Occipital lobe (tissue), 2 donors: ENCODE data around the gene EGLN1. TPM values are rescaled to one million over a fixed set of nuclear protein-coding genes. Genes with fewer than 3 reads are reported as not detected.

Source experiments
- DNase-seq: peaks from one replicate; lab custom pipeline; 2025; lab: John Stamatoyannopoulos, UW
- total RNA-seq: library from RNA; depleted of rRNA; stranded (reverse); fragments of >200 nt; gene quantifications from one replicate; pipeline ENCODE4 v1.2.3, GENCODE V29; 2014

Gene EGLN1
- total RNA-seq, 1 donor from 2014 or later: 83.1 TPM

DNA sequence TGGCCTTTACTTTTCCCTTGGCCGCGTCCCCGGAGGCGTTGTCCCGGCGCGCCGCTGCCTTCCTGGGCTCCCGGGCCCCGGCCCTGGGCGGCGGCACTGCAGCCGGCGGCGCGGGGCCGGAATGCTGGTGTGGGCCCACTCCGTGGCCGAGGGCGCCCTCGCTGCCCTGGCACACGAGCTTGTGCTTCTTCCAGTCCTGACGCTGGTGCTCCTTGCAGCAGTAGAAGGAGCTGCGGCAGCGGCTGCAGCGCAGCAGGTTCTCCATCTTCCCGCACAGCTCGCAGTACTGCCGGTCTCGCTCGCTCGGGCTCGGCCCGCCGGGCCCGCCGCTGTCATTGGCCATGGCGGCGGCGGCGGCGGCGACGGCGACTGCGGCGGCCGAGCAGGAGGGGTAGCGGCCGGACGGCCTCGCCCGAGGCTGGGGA, 529 bp downstream of the EGLN1 start:
- DNase-seq: peak; percentile 51

DNA sequence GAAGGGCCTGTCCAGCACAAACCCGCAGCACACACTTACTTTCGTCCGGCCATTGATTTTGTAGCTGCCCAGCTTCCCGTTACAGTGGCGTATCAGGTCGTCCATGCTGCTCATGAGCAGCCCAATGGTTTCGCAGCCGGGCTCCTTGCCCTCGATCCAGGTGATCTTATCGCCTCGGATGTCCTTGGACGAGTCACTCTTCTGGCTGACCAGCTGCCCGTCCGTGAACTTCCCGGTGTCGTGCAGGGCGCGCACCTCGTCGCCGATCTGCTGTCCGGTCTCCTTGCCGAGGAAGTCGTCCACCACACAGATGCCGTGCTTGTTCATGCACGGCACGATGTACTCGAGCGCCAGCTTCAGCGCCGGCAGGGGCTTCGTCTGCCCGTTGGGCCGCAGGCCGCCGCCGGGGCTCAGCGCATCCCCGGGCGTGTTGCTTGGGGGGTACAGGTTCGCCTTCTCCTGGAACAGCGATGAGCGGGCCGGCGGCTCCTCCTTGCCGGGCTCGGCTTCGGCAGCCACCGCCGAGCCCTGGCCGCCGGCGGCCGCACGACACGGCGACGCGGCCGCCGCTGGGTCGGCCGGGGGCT, 1.0 kb downstream of the EGLN1 start:
- DNase-seq: no peak

- DNase-seq: no peak
Observed at GRCh38 chr1:231420299-231420958, 1.7 kb downstream of the EGLN1 start.

- no peak for DNase-seq
Observed at GRCh38 chr1:231419738-231420298, 2.3 kb downstream of the EGLN1 start.

- DNase-seq: no peak
Observed at GRCh38 chr1:231419147-231419546, 2.9 kb downstream of the EGLN1 start.

- DNase-seq: no peak
Observed at GRCh38 chr1:231418741-231419107, 3.4 kb downstream of the EGLN1 start.

- DNase-seq: no peak
Observed at GRCh38 chr1:231418101-231418740, 3.9 kb downstream of the EGLN1 start.

GRCh38 chr1:231417513-231417912, 4.6 kb downstream of the EGLN1 start:
- DNase-seq: no peak

DNA sequence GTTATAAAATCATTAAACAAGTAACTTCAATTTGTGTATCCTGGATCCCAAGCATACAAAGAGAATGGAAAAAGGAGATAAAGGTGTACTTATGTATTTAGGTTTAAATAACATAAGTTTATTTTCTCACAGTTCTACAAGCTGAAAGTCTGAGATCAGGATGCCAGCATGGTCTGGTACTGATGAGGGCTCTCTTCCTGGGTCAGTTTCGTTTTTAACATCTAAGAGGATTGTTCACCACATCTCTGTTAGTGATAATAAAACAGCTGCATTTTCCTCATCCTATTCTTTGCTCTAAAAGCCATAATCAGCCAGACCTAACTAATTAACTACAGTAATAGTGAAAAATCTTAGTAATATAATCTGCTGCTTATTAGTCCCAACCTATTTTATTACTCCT, 5.2 kb downstream of the EGLN1 start:
- no peak for DNase-seq

- no peak for DNase-seq
Observed at GRCh38 chr1:231415018-231415583, 7.0 kb downstream of the EGLN1 start.

- DNase-seq: no peak
Observed at GRCh38 chr1:231414260-231415016, 7.6 kb downstream of the EGLN1 start.

DNA sequence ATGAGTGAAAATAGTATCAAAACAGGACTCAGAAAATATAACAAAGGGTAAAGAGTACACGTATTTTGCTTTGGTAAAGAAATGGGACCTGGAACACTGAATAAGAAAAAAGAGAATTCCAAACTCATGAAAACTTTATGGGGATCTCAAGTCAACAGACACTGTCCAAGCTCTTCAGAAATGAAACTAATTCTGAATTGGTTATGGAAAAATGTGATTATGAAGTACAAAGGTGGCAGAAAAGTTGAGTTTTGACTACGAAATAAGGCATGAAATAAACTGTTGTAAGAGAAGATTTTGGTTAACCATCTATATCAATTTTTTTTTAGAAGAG, 8.4 kb downstream of the EGLN1 start:
- no peak for DNase-seq

- DNase-seq: no peak
Observed at GRCh38 chr1:231411036-231411531, 11.0 kb downstream of the EGLN1 start.

DNA sequence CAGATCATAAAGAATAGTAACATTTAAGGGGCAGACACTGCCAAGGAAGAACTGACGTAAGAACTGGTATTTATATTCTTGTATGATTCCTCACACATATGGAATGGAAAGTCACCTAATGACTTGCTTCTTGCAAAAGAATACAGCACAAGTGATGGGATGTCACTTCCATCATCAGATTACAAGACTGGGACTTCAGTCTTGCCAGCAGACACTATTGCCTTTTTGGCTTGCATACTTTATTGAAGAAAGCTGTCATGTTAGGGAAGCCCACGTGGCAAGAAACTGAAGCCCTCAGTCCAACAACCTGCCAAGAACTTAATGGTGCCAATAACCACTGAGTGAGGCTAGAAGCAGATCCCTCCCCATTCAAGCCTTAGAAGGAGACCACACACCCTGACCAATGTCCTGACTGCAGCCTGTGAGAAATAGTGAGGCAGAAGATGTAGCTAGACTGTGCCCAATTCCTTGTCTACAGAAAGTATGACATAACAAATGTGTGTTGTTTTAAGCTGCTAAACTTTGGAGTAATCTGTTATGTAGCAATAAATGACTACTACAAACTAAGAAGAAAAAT, 12.0 kb downstream of the EGLN1 start:
- no peak for DNase-seq

DNA sequence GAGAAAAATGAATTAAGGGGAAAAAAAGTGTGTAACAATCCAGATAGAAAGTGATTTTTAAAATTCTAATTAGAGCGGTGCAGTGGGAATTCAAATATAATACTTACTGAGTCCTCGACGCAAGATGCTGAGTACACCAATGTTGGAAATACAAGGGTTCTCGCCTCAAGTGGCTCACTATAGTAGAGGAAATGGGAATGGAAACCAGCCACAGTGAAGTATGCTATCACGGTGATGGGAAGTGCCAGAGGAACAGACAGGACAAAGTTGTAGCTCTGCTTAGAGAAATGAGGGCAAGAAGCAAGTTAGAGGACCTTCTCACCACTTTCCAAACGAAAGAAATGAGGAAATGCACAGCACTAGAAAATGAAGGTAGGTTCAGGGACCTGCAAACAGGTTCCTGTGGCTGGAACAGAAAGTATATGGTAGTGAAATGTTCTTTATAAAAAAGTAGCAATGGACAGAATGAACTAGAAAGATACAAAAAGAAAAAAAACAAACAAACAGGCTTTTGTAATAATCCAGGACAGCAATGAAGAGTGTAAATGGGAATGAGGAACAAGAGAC, 13.5 kb downstream of the EGLN1 start:
- no peak for DNase-seq

DNA sequence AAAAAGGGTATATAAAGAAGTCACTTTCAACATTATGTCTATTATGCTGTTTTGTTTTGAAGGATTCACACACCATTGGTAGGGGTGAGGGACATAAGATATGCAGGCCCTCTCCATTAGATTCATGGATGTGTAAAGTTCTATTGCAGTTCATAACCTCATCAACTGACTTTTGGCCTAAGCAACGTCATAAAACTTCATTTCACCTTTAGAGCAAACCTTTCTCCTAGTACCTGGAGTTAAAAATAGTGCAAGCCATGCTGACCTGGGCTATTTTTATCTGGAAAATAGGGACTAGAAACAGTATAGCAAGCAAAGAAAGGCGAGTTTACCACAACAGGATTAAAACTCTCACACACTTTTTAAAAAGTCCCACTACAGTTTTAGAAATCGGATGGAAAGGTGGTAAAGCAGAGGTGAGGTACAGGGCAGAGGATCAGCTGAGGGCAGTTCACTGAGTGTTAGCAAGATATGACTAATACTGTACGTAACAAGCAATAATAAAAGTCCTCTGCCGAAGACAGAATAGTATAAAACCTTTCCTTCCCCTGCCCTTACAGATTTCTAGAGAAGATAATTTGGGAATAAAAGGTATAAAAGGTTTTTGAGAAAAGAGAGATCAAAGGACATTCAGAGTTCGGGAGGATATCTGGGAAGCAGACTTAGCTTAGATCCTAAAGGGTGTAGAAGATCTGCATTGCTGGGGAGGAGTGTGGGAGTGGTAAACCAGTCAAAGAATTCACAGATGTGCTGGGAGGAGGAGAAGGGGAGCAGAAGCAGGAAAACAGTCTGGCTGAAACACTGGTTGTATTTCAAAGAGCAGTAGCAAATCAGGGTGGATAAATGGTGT, 14.3 kb downstream of the EGLN1 start:
- no peak for DNase-seq

DNA sequence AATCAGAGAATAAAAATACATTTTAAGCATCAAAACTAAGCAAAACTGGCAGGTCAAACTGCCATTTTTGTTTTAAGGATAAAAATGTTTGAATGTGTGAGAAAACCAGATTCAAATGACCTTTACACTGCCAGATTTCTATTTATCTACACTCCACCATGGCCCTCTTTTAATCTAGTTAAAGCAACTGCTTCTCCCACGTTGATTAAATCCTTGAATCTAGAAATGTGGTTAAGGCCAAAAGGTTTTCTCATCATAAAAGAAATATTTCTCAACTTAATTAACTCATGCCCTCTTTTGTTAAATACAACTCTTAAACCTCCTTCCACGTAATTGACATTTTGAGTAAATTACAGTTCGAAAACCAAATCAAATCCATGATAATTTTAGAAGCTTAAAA, 15.0 kb downstream of the EGLN1 start:
- DNase-seq: no peak

DNA sequence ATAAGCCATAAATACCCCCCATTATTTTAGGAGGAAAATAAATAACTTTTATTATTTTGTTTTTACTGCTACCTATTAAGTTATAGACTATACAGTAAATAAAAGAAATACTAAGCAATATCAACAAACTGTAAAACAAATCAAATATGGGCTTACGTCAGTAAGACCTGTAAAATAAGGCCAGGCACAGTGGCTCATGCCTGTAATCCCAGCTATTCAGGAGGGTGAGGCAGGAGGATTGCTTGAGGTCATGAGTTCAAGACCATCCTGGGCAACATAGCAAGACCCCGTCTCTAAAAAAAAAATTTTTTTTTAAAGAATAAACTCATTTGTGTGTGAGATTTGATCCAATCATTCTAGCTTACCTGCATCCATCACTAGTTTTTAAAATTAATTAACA, 17.8 kb downstream of the EGLN1 start:
- no peak for DNase-seq

- DNase-seq: no peak
Observed at GRCh38 chr1:231401478-231401877, 20.6 kb downstream of the EGLN1 start.
